DMS114 treated with DMSO at 0.1 percent for 48 hours (cell line): ENCODE results near the gene DPP8.
"Not testable (repeated sequence)": the region's sequence is repeated elsewhere in the genome, so short reads cannot be mapped to it uniquely, and the experiment has no call there.

Experiments
- DNase-seq: peaks from one replicate; lab custom pipeline; 2025; ENCODE audit not compliant: unreplicated experiment; lab: John Stamatoyannopoulos, UW

The DPP8 gene

DNA sequence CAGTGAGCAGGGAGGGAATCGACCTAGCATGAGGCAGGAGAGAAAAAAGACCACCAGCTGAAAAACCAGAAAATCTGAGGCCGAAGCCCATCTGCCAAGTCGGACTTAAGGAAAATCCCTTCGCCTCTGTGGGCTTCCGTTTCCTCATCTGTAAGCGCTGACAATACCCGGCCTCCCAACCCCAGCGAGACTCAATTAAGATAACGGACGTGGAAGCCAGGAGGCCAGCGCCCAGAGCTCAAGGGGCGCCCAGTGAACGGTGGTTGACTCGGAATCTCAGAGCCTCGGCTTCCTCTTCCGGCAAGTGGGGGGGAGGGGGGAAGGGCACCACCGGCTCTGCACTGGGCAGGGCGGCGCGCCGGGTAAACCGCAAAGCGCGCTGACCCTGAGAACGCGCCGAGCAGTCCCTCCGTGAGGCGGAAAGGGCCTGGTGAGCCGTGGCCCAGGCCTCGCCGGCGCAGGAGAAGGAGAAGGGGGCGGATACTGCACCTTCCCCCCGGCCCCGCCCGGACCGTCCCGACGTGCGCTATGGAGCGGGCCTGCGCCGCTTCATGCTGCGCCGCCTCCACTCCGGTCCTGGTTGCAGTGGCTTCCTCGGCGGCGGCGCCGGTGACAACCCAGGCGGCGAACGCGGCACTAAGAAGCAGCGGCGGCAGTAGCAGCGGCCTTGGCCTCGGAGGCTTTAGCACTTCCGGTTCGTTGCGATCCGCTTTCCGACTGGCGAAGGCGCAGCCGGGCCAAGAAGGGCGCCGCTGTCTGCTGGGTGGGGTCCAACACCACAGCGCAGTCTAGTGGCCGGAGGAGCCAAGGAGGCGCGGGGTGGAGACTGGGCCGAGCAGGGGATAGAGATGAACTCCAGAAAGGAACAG is at the start of gene DPP8:
Gene DPP8 (minus strand): TSS at position 693 of the 869 bp plus-strand sequence. CDS start 5,136 bp downstream, outside the sequence.
- DNase-seq, result peak; percentile 93

DNA sequence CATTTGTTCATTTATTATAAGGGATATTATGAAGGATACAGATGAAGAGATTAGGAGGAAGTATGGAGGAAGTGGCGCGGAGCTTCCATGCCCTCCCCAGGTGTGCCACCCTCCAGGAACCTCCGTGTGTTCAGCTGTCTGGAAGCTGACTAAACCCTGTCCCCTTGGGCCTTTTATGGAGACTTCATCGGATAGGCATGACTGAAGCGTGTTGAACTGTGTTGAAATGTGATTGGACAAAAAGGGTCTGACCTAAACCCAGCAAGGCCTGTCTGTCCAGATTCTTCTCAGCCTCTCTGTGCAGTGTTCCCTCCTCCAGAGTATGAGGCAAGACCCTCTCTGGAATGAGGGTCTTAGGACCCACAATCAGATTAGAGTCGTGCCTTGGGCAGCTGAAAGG is 44.4 kb upstream of the DPP8 start:
- no peak for DNase-seq

DNA sequence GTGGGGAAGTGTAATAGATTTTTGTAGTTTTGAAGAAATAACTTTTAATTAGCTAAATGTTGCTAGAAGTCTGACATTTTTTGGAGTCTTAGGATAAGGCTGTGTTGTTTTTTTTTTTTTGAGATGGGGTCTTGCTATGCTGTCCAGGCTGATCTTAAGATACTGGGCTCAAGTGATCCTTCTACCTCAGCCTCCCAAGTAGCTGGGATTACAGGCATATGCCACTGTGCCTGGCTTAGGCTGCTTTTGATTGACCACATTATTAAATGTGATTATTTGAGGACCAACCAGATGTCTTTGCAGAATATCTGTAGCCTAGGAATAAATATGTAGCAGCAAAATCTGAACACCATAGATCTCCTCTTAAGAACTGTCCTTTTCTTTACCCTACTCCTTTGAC is 42.5 kb upstream of the DPP8 start:
- no peak for DNase-seq

DNA sequence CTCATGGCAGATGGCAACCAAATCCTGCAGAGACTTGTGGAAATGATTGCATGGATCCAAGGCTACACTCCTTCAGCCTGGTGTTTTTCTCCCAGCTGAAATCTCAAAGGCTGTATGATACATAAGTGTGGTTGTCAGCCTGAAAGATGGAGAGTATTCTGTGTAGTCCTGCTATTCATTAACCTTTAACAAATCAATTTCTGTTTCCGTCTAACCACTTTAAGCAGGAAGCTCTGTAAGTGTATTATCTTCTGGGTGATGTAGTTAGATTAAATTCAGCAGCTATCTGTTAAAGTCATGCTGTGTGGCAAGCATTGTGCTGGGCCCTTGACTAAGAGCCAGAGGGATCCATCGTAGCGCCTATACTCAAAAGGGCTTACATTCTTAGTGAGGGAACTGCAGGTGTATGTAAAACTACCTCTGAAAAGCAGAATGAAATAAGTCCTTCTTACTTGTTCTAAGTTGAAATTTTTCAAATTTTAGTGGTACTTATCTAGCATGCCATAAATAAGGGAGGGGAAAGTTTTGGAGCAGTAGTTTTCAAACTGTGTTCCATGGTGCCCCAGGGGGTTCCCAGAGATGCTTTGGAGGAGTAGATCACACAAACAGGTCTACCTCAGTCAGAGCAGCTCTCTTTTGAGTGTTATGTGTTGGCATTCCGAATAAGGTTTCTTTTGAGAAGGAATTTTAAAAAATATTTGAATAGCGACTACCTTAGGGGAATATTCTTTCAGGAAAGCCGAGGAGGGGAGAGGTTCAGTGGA is 41.7 kb upstream of the DPP8 start:
- no peak for DNase-seq

DNA sequence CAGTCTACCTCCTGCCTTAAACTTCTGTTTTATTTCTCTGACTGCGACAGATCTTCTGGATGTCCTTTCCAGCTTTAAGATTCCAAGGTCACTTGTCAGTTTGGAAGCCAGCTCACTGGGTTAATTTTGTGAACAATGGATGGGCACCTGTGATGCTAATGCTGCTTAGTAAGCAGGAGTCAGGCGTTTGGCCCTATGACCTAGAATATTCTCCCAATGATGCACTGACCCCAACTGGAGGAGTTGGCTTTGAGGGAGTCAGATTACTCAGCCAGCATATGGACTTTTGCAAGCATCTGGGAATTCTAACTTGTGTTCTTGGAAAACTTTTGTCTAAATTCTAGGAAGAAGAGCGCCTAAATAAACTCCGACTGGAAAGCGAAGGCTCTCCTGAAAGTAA is 40.8 kb upstream of the DPP8 start:
- no peak for DNase-seq

DNA sequence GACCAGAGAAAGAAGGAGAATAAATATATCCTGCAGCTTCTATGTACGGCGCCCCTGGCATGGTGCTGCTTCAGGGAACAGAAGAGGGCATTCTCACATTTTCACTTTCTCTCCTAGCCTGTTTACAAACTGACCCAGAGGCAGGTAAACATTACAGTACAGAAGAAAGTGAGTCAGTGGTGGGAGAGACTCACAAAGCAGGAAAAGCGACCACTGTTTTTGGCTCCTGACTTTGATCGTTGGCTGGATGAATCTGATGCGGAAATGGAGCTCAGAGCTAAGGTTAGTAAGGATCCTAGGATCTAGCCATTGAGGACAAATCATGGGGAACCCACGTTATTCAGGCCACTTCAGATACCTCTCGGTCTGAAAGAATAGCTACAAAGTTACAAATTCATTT is 39.1 kb upstream of the DPP8 start:
- no peak for DNase-seq

DNA sequence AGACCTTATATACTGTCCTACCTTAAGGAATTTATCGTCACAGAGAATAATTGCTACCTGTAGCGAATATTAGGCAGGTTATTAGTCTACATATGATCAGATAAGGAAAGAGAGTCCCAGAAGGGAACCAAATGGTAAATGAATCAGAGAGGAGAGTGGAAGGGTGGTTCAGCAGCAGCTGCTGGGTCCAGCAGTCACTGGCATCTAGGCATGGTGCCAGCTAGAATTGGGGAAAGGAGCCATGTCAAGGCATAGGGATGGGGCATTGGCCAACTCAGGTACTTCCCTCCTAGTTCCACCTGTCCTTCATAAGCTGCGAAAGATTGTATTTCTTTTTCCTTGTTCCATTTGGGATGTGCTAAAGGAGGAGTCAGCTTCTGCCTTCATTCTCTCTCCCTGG is 36.2 kb upstream of the DPP8 start:
- no peak for DNase-seq

DNA sequence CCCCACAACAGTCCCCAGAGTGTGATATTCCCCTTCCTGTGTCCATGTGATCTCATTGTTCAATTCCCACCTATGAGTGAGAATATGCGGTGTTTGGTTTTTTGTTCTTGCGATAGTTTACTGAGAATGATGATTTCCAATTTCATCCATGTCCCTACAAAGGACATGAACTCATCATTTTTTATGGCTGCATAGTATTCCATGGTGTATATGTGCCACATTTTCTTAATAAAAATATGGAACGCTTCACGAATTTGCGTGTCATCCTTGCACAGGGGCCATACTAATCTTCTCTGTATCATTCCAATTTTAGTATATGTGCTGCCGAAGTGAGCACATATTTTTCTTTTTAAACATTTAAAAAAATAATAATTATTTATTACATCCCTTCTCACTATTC is 35.4 kb upstream of the DPP8 start:
- not testable (repeated sequence) for DNase-seq

DNA sequence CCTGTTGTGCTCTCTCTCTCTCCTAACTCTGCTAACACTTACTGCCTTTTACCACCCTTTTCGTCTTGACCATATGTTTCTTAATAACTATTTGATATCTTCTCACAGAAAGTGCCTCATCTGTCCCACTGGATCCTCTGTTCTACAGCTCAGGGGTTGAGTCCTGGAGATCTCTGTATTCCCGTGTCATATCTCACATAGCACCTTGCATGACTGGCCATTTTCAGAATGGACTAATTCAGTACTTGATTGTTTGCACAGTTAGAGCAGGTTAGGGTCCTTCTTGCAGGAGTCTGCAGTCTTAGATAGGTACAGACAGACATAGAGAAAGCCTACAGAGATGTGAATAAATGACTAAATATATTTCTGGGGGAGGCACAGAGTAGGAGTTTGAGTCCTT is 33.7 kb upstream of the DPP8 start:
- no peak for DNase-seq

DNA sequence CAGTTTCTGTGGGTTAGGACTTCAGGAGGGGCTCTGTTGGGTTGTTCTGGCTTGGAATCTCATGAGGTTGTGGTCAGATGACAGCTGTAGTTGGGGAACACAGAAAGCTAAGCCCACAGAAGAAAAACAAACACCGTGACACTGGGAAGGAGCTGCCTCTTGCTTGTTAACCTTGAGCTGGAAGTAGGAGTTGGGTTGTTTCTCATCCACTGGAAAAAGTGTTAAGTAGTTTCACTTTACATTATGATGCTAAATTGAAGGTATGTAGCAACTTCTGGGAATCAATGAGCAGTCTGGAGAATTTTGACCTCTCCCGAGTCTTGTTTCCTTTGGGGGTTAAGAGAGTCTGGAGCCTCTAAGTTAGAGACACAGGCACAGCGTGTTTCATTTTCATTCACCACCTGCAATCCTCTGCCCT is 33.2 kb upstream of the DPP8 start:
- no peak for DNase-seq

DNA sequence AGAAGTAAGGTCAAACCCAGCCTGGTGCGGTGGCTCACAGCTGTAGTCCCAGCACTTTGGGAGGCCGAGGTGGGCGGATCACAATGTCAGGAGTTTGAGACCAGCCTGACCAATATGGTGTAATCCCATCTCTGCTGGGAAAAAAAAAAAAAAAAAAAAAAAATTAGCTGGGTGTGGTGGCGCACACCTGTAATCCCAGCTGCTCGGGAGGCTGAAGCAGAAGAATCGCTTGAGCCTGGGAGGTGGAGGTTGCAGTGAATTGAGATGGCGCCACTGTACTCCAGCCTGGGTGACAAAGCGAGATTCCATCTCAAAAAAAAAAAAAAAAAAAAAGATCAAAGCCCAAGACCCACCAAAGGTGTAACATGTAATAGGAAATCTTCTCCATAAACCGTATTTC is 31.8 kb upstream of the DPP8 start:
- DNase-seq, result not testable (repeated sequence)

DNA sequence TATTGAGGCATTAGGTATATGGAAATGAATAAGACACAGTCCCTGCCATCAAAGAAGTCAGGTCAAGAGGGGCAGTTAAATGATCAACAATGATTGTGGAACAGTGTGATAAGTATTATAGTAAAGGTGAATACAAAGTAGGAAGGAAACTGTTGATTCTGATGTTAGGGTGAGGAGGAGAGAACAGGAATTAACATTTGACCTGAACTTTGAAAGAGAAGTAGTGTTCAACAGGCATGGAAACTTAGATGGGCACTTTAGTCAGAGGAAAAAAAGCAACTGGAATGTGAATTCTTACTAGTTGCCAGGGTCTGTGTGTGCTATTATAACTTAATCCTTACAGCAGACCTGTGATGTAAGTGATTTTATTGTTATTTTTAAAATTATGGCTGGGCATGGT is 30.4 kb upstream of the DPP8 start:
- DNase-seq, result no peak

DNA sequence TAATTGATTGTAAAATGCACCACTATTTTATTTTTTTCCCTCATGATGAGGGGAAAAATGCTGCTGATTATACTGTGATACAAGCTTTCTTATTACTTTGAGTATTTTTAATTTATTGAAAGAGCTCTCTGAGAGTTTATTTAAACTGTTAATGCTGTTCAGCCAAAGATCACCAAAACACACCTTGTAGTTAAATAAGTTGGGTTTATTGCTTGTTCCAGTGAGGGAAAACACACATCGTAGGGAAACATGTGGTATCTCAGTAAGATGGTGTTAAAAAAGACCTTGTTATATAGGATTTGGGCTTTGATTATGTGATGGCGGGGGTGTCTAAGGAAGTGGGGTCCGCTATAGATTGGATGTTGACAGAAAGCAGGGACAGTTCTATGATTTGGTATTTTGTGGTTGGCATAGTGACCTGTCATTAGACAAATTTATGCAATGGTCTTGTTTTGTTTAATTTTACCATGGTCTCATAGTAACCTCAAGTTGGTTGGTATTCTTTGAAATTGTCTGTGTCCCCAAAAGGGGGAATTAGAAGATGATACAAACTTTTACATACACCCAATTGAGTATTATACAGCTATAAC is 23.8 kb upstream of the DPP8 start:
- no peak for DNase-seq

DNA sequence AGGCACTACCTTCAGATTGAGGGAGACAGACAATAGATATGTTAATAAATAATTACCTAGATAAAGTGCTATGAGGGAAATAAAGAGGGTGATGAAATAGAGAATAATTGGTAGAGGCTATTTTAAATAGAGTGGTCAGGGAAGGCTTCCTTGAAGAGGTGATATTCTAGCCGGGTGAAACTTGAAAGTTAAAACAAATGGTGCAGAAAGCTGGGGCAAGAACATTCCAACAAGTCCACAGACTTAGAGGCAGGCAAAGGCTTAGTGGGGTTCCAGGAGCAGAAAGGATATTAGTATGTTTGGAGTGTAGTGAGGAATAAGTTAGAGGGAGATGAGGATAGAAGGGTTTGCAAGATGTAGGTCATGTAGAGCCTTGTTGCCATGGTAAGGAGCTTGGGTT is 22.8 kb upstream of the DPP8 start:
- no peak for DNase-seq

DNA sequence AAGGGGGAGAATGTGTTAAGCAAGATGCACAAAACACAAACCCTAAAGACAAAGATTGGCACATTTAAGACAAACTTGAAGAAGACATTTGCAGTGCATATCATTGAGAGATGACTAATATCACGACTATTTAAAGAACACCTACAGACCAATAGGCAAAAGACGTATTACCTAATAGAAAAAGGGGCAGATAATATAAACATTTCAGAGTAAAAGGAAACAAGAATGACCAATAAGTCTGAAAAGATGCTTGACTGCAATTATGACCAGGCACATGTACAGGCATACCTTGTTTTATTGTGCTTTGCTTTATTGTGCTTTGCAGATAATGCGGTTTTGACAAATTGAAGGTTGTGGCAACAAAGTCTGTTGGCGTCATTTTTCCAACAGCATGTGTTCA is 17.7 kb upstream of the DPP8 start:
- DNase-seq, result no peak

DNA sequence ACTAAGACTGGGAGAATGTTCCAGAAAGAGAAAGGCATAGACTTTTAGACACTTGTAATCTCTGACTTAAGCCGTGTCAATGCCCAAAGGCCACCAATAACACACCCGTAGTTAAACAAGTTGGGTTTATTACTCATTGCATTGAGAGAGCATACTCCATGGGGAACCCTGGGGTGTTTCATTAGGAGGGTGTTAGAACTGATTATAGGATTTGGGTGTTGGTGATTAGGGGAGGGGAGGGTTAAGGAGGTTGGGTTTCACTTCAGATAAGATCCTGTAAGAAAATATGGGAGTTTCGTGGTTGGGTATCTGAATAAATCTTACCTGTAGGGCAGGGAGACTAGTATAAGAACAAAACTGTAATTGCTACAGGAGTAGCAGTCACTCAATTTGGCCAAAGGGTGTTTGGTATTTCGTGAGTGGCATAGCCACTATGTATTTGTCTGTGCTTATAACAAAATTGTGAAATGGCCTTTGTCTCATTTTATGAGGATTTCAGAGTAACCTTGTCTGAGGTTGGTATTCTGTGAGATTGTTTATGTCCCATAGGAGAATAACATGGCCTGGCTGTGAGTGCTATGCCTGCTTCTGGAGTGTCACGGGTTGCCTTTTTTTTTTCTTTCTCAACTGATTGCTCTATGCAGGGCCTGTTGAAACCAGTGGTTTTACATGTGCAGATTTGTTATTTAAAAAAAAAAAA is 15.7 kb upstream of the DPP8 start:
- no peak for DNase-seq

DNA sequence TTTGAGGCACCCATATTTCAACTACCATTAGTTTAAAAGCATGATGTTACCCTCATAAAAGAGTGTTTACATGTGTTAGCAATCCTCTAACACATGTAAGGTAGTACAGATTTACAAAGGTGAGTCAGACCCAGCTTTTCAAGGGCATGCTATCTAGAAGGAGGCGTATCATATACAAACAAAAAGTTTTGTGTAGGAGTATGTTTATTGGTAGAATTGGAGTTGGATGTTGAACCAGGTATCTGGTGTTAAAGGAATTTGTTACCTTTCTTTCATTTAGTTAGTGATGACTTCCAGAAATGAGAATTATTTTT is 15.2 kb upstream of the DPP8 start:
- DNase-seq, result no peak

DNA sequence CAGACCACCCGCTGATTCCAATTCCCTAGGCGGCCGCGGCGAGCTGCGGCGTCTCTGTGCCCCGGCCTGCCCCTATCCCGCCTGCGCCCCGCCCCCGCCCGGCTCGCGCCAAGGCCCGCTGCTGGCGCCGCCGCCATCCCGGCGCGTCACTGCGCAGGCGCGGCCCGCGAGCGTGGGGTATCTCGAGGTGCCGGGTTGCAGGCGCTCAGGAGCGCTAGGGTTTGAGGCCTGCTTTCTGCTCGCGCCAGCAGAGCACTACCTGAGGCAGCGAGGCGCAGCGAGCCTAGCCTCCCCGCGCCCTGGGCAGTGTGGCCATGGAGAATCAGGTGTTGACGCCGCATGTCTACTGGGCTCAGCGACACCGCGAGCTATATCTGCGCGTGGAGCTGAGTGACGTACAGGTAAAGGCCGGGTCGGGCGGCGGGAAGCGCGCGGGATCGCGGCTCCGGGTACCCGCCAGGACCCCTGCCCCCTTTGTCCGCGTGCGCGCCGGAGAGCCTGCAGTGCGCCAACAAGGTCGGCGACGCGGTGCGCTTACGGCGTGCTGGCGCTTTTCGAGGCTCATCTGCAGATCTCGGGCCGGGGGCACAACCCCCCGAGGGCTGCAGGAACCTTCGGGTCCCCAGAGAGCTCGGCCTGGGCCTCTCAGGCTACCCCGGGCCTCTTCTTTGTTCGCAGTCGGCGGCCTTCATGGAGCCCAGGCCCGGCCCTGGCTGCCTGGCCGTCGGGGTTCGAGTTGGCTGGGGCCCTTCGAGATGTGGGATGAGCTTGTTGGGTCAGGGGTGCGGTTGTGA is 13.0 kb upstream of the DPP8 start, which contains the start of gene HACD3:
Gene HACD3 (plus strand): TSS at position 146 of the 794 bp plus-strand sequence. CDS start 169 bp downstream, at position 315.
- DNase-seq, result peak; percentile 74

DNA sequence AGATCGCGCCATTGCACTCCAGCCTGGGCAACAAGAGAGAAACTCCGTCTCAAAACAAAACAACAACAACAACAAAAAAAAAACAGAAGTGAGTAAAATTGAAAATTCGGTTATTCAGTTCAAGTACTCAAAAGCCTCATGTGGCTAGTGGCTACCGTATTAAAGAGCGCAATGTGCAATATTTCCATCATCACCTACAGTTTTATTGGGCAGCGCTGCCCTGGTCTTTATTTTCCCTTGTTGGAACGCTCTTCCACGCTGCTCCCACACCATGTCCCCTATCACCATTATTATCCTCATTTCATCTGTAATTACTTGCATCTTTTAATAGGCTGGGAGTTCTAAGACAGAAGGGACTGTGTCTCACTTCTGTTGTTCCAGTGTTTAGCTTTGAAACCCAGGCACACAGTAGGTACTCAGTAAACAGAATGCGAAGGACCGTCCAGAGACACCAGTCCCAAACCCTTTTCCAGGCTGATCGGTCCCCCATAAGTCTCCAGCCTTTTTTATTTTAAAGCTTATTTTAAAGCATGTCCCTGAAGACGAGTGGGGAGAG is 12.4 kb upstream of the DPP8 start:
- no peak for DNase-seq

DNA sequence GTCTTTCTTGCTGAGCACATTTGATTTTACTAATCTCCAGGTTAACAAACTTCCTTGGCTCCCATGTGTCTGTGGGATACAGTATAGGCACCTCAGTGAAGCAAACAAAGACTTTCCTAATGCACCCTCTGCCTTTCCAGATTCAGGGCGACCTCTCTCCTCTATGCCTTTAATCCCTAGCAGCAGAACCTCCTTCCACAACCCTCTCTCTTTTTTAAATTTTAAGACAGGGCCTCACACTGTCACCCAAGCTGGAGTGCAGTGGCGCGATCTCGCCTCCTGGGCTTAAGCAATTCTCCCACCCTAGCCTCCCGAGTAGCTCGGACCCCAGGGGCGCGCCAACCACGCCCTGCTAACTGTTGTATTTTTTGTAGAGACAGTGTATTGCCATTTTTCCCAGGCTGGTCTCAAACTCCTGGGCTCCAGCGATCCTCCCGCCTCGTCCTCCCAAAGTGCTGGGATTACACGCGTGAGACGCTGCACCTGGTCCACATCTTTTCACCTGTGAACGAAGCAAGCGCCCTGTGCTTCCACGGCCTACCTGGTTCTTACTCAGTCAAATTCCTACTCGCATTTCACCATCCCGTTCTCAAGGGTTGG is 11.1 kb upstream of the DPP8 start:
- DNase-seq, result no peak
